Motor neuron (in vitro differentiated cells): Measurements from ENCODE around the gene DLG5. TPM values are rescaled to one million over a fixed set of nuclear protein-coding genes. Genes with fewer than 3 reads are reported as not detected.

Experiments
- ATAC-seq, 8 experiments: fragments of 200-7000 bp; cut with Tn5 transposase; replicated peaks in 6 of 8; 2 replicates each; pipeline ENCODE4 v1.8.0; 2021; ENCODE audit warnings: mild to moderate bottlenecking in 8 of 8, moderate library complexity in 8 of 8
- H3K27ac ChIP-seq, 2 donors: fragments of 250-450 bp; sonication (Bioruptor Pico); 2 replicates each; pipeline ENCODE4 v1.9.0; 2021; ENCODE audit warnings: antibody characterized with exemption in 2 of 2, mild to moderate bottlenecking in 2 of 2, moderate library complexity in 1 of 2
- H3K4me1 ChIP-seq, 2 donors: fragments of 250-450 bp; sonication (Bioruptor Pico); replicated peaks in 1 of 2; 2 replicates each; pipeline ENCODE4 v1.6.1; 2021; ENCODE audit warnings: antibody characterized with exemption in 2 of 2, mild to moderate bottlenecking in 2 of 2, moderate library complexity in 1 of 2
- H3K4me3 ChIP-seq, 5 donors: fragments of 250-450 bp; sonication (Bioruptor Pico); 2 replicates each; pipeline ENCODE4 v1.9.0; 2021; ENCODE audit warnings: antibody characterized with exemption in 5 of 5, mild to moderate bottlenecking in 5 of 5, moderate library complexity in 4 of 5
- WGBS, 10 experiments: fragments of 450-650 bp; shearing (Covaris generic); methylation state at CpG; one replicate each; pipeline ENCODE4 v1.0.0; 2022; 5-methylcytosine and 5-hydroxymethylcytosine counted together
- in situ Hi-C, 9 experiments: fragments of 400-800 bp; cut with MboI; loops; one replicate each; pipeline ENCODE4 v1.15.0; 2021; ENCODE audit warnings: low sequenced_read_pairs in 9 of 9, low pct_unique_long_range_greater_than_20kb in 2 of 9; ENCODE audit not compliant: unreplicated experiment in 9 of 9
- total RNA-seq, 8 experiments: library from RNA; unstranded; fragments of 300-600 nt; gene quantifications; 2 replicates each; pipeline versions ENCODE4 v1.2.3 to v1.2.4, GENCODE V29; 2022

Gene DLG5
- total RNA-seq, 8 experiments from 2014 or later: 18.2 to 62.7 (median 23.4) TPM

DNA sequence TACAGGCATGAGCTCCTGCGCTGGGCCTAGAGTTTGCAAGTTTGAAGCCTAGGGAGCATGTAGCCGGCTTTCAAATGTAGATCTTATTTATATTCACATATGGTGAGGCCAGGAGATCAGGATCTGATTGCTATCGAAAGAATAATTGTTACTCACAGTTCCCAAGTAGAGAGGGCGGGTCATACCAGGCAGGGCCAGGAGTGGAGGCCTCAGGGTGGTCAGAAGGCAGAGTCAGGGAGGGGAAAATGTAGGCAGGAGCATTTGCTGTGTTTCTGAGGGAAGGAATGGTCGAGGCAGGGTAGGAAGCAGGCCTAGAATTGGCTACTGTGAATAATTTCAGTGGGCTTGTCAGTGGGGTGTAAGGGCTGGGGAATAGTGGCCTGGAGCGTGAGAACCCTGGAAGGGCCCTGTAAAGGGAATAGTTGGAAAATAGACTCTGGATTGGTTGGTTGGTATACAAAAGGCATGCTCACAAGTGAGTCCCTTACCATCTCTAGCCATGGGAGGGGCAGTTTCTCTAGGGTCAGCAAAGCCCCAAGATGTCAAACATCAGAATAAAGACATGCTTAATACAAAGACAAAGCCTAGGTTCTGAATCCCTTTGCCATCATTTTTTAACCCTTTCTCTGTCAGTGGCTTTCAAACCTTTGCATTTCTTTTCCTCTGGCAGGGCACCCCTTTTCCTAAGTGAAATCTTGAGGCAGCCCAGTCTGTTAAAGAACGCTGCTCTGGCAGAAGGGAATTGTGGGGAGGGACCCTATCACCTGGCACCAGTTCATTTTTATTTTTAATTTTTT lies 36.0 kb upstream of the DLG5 start:
- H3K4me3 ChIP-seq: no peak overlapping the region
- peaks cover 15 to 21% of the 10 kb centered on the region in 2 donors for H3K4me1 ChIP-seq
- in situ Hi-C loops: no loop called here
- ATAC-seq: peak in 3 of 8 experiments; percentile 62 to 66 (median 62)
- WGBS, 10 experiments: 30 to 100% (median 78%) methylated on average over 1 to 5 of the region's 7 CpGs
- H3K27ac ChIP-seq: peak overlapping the region in 1 of 2 donors; percentile 11

DNA sequence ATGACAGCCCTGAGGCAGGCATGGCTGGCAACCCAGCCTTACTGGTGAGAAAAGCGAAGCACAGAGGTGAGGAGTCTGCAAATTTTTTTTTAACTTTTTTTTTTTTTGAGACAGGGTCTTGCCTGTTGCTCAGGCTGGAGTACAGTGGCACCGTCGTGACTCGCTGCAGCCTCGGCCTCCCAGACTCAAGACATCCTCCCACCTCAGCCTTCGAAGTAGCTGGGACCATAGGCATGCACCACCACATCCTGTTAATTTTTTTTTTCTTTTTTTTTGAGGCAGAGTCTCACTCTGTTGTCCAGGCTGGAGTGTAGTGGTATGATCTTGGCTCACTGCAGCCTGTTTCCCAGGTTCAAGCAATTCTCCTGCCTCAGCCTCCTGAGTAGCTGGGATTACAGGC lies 35.1 kb upstream of the DLG5 start:
- in situ Hi-C loops: no loop called here
- Histone ChIP-seq H3K4me3 (no peak overlapping the region), H3K4me1 (peaks cover 8 to 14% of the 10 kb centered on the region in 2 donors), H3K27ac (no peak overlapping the region)
- WGBS, 10 experiments: 83 to 100% (median 100%) methylated on average over 1 to 6 of the region's 6 CpGs; no CpG with 5 or more reads in 4 of the 10 experiments
- no peak for ATAC-seq

DNA sequence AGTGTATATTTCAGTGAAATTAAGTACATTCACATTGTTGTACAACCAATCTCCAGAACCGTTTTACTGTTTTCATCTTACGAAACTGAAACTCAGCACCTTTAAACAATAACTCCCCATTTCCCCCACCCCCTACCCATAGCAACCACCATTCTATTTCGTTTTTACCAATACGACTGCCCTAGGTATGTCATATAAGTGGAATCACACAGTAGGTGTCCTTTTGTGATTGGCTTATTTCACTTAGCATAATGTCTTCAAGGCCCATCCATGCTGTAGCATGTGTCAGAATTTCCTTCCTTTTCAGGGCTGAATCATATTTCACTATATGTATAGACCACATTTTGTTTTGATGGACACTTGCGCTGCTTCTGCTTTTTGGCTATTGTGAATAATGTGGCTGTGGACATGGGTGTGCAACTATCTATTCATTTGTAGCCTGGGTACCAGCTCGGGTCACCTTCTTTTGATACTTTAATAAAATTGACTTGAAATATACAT lies 34.3 kb upstream of the DLG5 start:
- H3K4me1 ChIP-seq: peaks cover 8 to 11% of the 10 kb centered on the region in 2 donors
- no peak overlapping the region for H3K4me3 ChIP-seq
- H3K27ac ChIP-seq: no peak overlapping the region
- no peak for ATAC-seq
- in situ Hi-C loops: no loop called here
- 85 to 100% (median 96%) methylated on average over 1 to 6 of the region's 6 CpGs; no CpG with 5 or more reads in 2 of the 10 experiments for WGBS, 10 experiments

DNA sequence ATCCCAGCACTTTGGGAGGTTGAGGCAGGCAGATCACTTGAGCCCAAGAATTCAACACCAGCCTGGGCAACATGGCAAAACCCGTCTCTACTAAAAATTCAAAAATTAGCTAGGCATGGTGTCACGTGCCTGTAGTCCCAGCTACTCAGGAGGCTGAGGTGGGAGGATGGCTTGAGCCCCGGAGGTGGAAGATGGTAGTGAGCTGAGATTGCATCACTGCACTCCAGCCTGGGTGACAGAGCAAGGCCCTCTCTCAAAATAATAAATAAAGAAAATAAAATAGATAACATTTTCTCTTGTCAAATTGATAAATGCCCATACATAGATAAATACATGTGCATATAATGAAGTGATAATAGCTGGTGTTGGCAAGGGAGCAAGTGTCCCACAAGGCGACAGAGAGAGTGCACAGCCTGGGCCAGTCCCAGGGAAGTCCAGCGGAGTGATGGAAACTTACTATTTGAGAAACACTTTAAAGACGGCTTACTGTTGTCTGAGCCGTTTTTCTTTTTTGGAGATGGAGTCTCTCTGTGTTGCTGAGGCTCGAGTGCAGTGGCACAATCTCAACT lies 33.4 kb upstream of the DLG5 start:
- H3K4me3 ChIP-seq: no peak overlapping the region
- no peak for ATAC-seq
- H3K27ac ChIP-seq: no peak overlapping the region
- 43 to 100% (median 83%) methylated on average over 1 to 6 of the region's 8 CpGs for WGBS, 10 experiments
- H3K4me1 ChIP-seq: peaks cover 8 to 11% of the 10 kb centered on the region in 2 donors
- in situ Hi-C loops: no loop called here

DNA sequence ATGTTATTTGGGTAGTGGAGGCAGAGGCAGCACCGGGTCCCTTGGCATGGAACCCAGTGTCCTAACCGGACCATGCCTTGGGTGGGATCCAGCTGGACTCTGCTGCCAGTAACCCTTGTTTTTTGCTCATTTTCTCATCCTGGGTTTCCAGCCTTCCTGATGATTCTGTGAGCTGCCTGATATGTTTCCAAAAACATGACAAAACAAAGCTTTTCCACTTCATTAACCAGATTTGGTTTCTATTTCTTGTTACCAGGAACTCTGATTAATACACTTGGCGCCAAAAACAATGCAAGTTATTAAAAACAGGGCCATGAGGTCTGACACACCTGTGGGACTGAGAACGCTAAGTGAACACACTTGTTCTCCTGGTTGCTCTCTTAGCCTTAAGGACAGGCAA lies 32.8 kb upstream of the DLG5 start:
- in situ Hi-C loops: no loop called here
- ATAC-seq: no peak
- H3K4me1 ChIP-seq: peaks cover 8 to 11% of the 10 kb centered on the region in 2 donors
- no peak overlapping the region for H3K4me3 ChIP-seq
- no peak overlapping the region for H3K27ac ChIP-seq
- WGBS, 10 experiments: 0 to 100% (median 77%) methylated on average over 1 to 4 of the region's 4 CpGs

DNA sequence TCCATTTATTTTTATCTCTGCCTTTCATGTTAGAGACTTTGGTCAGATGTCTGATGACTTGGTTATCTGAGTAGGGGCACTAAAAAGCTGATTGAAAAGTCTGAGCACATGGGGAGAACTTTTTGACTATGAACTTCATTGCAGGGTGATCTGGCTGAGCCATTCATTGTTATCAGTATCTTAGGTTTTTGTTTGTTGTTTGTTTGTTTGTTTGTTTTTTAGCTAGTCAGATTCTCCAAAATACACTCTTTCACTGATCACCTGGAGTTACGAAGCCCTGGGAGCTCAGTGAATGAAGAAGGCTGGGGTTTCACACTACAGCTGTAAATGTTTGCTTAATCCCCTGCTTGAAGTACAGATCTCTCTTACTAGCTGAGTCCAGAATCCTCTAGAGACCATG lies 28.6 kb upstream of the DLG5 start:
- Histone ChIP-seq H3K4me3 (no peak overlapping the region), H3K4me1 (no peaks in the 10 kb centered on the region), H3K27ac (no peak overlapping the region)
- WGBS, 10 experiments: 58 to 100% (median 80%) methylated on average over 1 of the region's 1 CpG; no CpG with 5 or more reads in 3 of the 10 experiments
- no peak for ATAC-seq
- in situ Hi-C loops: no loop called here

DNA sequence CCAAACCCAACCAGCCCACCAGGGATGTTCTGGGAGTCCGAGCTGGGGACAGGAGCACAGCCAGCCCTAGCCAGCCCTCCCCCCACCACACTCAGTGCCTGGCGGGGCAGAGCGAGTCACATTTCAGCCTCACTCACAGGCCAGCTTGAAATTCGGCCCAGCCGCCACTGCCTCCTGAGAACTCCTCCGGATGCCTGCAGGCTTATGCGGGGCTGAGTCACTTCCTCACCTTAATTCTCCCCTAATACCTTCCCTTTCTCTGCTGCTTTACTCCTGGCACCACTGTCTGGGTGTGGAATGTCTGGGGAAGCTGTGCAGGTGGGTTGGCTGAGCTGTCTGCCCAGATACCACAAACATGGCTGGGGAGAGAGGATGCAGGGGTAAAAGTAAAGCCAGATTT lies 22.6 kb upstream of the DLG5 start:
- H3K27ac ChIP-seq: no peak overlapping the region
- WGBS, 10 experiments: 20 to 80% (median 25%) methylated on average over 2 to 5 of the region's 7 CpGs; no CpG with 5 or more reads in 5 of the 10 experiments
- no peaks in the 10 kb centered on the region for H3K4me1 ChIP-seq
- H3K4me3 ChIP-seq: no peak overlapping the region
- in situ Hi-C loops: no loop called here
- peak in 5 of 8 experiments; percentile 21 to 53 (median 29) for ATAC-seq

DNA sequence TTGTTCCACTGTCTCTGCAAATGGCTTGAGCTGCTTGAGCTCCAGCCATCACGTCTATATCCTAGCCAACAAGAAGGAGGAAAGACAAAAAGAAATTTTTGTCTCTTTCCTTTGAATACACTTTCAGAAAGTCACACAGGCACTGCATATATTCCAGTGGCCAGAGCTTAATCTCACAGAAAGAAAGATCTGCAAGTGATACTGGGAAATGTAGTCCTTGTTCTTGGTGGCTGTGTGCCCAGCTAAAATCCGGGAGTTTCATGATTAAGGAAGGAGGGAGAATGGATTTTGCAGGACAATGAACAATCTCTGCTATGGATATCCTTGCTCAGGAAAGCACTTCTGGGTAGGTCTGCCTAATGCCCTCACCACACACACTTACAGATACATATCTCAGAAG lies 19.5 kb upstream of the DLG5 start:
- Histone ChIP-seq H3K27ac (no peak overlapping the region), H3K4me1 (peaks cover 4 to 7% of the 10 kb centered on the region in 2 donors), H3K4me3 (no peak overlapping the region)
- ATAC-seq: peak in 1 of 8 experiments; percentile 55
- in situ Hi-C loops: no loop called here
- 0 to 100% (median 69%) methylated on average over 1 to 2 of the region's 2 CpGs; no CpG with 5 or more reads in 2 of the 10 experiments for WGBS, 10 experiments

DNA sequence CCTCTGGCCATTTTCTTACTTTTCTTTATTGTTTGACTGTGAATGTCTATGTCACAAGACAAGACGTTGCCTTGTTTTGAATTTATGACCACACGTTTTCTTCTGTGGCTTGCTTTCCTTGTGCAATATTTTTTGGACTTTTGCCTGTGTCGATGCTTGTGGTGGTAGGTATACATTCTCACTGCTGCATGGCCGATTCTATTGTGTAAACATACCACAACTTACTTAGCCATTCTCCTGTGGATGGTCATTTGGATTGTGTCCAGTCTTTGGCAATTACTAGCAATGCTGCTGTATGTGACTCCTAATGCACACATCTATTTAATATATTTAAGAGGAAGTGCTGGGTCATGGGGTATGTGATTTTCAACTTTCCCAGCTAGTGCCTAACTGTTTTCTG lies 18.0 kb upstream of the DLG5 start:
- no peak for ATAC-seq
- Histone ChIP-seq H3K27ac (no peak overlapping the region), H3K4me1 (peaks cover 4 to 10% of the 10 kb centered on the region in 2 donors), H3K4me3 (no peak overlapping the region)
- WGBS, 10 experiments: 28 to 90% (median 81%) methylated on average over 1 to 4 of the region's 4 CpGs; no CpG with 5 or more reads in 3 of the 10 experiments
- in situ Hi-C loops: no loop called here

DNA sequence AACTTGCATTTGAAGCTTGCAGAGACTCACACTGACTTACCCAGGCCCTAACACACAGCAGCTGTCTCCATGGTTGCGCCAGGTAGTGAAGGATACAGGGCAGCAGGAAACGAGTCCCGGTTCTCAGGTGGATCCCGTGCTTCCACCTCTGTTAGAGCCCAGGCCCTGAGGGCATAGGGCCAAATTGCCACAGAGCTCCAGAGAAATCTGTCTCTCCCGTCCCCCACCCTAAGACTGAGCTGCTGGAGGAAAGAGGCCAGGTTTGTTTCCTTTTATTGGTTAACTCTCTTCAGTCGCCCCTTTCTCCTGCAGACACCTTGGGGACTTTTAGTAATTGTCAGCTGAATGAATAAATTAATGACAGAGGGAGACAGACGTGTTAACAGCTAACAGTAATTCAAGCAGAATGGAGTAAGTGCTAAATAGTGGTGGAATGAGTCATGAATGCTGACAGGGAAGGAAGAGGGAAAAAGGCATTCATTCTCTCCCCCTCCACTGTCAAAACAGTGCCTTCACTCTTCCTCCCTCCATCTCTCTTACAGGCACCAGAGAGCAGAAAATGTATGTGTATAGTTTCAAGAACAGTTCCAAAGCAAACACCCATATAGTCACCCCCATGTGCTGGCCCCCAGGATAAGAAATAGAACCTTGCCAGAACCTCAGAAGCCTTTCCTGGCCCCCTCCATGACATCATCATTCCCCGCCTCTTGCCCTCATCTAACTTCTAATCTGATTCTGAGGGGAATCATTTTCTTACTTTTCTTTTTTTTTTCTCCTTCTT lies 16.8 kb upstream of the DLG5 start:
- ATAC-seq: peak; percentile 66 to 96 (median 94)
- Histone ChIP-seq H3K4me3 (no peak overlapping the region), H3K4me1 (peaks cover 4 to 12% of the 10 kb centered on the region in 2 donors), H3K27ac (peak overlapping the region in 1 of 2 donors; percentile 1)
- WGBS, 10 experiments: 17 to 100% (median 63%) methylated on average over 1 to 7 of the region's 8 CpGs
- in situ Hi-C loops: no loop called here

DNA sequence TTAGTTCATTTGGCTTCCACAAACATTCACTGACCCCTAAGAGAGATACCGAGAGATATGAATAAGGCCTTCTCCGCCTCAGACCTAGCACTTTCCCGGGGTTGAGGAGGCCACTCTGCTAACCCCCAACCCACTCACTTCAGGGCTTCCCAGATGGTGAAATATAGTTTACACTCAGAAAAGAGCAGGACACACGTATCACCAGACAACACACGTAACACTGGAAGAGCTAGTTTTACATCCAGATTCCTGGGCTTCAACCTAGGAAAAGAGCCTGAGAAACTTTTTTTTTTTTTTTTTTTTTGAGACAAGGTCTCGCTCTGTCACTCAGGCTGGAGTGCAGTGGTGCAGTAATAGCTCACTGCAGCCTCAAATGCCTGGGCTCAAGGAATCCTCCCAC lies 15.2 kb upstream of the DLG5 start:
- no peak overlapping the region for H3K4me3 ChIP-seq
- WGBS, 10 experiments: 81 to 100% (median 98%) methylated on average over 2 to 5 of the region's 6 CpGs; no CpG with 5 or more reads in 3 of the 10 experiments
- no peak for ATAC-seq
- in situ Hi-C loops: no loop called here
- no peak overlapping the region for H3K27ac ChIP-seq
- peaks cover 4 to 12% of the 10 kb centered on the region in 2 donors for H3K4me1 ChIP-seq

DNA sequence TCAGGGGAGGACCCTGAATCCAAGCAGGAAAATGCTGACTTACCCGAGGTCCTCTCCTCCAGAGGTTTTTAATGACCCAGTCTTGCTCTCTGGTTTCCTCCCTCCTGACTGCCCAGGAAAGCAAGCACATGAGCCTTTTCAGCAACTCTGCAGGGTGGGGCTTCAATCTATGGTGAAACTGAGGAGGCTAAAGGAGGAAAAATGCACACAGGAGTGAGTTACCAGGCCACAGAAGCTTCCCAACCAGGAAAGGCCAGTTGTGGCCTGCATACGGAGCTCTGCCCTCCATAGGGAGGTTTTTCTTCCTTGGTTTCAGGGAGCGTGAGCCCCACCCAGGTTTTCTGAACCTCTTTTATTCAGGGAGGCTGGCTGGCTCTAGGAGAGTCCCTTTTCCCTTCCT lies 14.1 kb upstream of the DLG5 start:
- H3K4me3 ChIP-seq: no peak overlapping the region
- peaks cover 4 to 12% of the 10 kb centered on the region in 2 donors for H3K4me1 ChIP-seq
- H3K27ac ChIP-seq: no peak overlapping the region
- in situ Hi-C loops: no loop called here
- peak in 2 of 8 experiments; percentile 58 to 77 for ATAC-seq
- 0 to 100% (median 44%) methylated on average over 1 to 3 of the region's 3 CpGs; no CpG with 5 or more reads in 2 of the 10 experiments for WGBS, 10 experiments

DNA sequence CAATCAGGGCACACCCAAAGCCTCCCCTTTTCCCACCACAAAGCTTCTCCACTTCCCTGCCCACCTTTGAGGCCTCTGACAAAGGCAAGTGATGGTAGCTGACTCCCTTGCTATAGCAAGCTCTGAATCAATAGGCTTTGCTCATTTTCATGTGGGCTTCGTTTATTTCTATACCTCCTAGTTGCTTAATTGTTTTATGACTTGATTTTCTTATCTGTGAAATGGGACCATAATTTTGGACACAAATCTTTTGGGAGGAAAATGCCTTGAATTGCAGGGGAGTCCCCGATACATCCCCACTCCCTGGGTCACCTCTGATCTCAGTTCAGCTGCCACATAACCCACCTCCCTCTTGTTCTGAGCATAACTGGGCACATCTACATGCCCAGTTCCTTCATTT lies 13.7 kb upstream of the DLG5 start:
- in situ Hi-C loops: no loop called here
- peaks cover 4 to 12% of the 10 kb centered on the region in 2 donors for H3K4me1 ChIP-seq
- no peak for ATAC-seq
- WGBS, 10 experiments: 57 to 100% (median 100%) methylated on average over 1 to 2 of the region's 2 CpGs; no CpG with 5 or more reads in 3 of the 10 experiments
- no peak overlapping the region for H3K4me3 ChIP-seq
- H3K27ac ChIP-seq: no peak overlapping the region
